IPS DF 6.9 (cell line): ENCODE measurements around the gene CTNNA3.

ENCODE experiments used
- DNase-seq: peaks from one replicate; pipeline ENCODE4 v3.0.0-alpha.2; 2013; ENCODE audit warnings: low read depth, low spot score
- H3K27ac ChIP-seq: one replicate; pipeline ENCODE4 v1.5.1; 2013; ENCODE audit warnings: low read length, control low read depth
- H3K27me3 ChIP-seq: 2 replicates; pipeline ENCODE4 v1.6.1; 2013; ENCODE audit warnings: mild to moderate bottlenecking, low read length; ENCODE audit not compliant: control insufficient read depth, insufficient read depth
- H3K36me3 ChIP-seq: 2 replicates; pipeline ENCODE4 v1.6.1; 2013; ENCODE audit warnings: low read length; ENCODE audit not compliant: control insufficient read depth, insufficient read depth
- H3K4me1 ChIP-seq: 2 replicates; pipeline ENCODE4 v1.6.1; 2013; ENCODE audit warnings: low read length; ENCODE audit not compliant: control insufficient read depth, insufficient read depth
- H3K4me3 ChIP-seq: 2 replicates; pipeline ENCODE4 v1.5.1; 2013; ENCODE audit warnings: mild to moderate bottlenecking, low read length
- H3K9me3 ChIP-seq: 2 replicates; pipeline ENCODE4 v1.6.1; 2013; ENCODE audit warnings: low read length, inconsistent platforms; ENCODE audit not compliant: control insufficient read depth, insufficient read depth
- whole genome bisulfite sequencing: extraction: QIAGEN DNeasy Blood & Tissue Kit; methylation state at CpG from one replicate; pipeline ENCODE4 v1.1.7; 2013; ENCODE audit warnings: mixed read lengths, missing lambda C conversion rate; ENCODE audit not compliant: insufficient read length, insufficient coverage; 5-methylcytosine and 5-hydroxymethylcytosine counted together

The CTNNA3 gene

DNA sequence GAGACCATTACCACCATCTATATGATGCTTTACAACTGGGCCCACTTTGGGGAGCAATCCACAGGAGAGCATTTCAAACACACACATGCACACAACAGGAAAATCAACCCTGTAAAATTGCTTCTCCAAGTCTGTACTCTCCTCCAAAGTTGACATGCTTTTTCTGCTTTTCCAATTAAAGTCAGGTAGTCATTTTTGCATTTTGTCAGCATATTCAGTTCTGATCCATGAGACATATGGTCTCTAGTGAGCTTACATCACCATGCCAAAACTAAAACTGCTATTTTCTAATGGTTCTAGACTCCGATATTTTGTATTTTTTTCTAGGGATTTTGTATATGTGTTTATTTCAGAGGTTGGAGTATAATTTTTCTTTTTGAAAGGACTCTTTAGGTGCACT lies 1143.7 kb downstream of the CTNNA3 start:
- Histone ChIP-seq H3K9me3 (no peaks in the 10 kb centered on the region), H3K27me3 (no peaks in the 10 kb centered on the region), H3K4me3 (no peak overlapping the region), H3K36me3 (no peaks in the 10 kb centered on the region), H3K4me1 (no peaks in the 10 kb centered on the region), H3K27ac (no peak overlapping the region)
- no CpG with 5 or more reads among the region's 1 CpG for WGBS
- DNase-seq: no peak

DNA sequence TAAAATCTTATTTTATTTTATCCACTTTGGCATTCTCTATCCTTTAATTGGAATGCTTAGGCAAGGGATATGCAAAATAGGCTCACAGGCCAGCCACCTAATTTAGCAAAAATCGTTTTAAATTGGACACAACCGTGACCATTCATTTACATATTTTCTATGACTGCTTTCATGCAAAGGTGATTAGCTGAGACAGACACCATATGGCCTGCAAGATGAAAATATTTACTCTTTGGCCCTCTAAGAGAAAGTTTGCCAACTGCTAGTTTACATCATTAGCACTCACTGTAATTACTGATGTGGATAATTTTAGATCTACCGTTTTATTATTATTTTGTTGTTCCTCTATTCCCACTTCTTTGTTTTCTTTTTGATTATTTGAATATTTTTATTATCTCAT lies 1145.6 kb downstream of the CTNNA3 start:
- Histone ChIP-seq H3K27ac (no peak overlapping the region), H3K27me3 (no peaks in the 10 kb centered on the region), H3K4me3 (no peak overlapping the region), H3K4me1 (no peaks in the 10 kb centered on the region), H3K36me3 (no peaks in the 10 kb centered on the region), H3K9me3 (no peaks in the 10 kb centered on the region)
- whole genome bisulfite sequencing: no CpG with 5 or more reads among the region's 3 CpGs
- no peak for DNase-seq

DNA sequence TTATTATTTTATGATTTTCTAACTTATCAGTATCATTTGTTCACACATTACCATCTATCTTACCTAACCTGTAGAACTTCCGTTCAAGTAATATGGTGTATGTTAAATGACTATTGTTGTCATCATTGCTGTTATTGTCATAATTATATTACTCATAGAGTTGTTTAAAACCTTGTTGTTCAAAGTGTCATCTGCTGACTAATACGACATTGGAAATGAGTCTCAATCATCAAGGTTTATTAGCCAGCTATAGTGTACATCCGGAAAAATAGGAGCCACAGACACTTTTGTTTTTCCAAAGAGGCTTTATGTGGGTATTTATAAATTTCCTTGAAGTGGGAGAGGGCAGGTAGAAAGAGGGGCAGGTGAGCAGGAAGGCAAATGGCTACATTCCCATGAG lies 1157.1 kb downstream of the CTNNA3 start:
- no peaks in the 10 kb centered on the region for H3K4me1 ChIP-seq
- no peak for DNase-seq

DNA sequence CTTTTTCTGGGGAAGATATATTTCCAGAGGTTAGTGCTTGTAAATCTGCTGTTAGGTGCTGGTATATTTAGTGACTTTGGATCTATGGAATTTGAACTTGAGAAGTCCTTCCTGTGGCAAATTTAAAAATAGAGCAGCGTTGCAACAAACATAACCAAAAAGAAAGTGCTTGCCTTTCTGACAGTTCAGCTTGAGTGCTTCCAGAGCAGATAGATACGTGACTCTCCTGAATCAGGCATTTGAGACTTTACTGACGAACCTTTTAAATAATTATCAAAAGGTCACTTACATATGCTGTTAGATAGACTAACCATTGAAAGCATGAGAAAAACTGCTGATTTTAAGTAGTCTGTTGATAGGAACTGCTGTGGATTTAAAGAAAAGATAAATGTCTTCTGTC lies 1157.6 kb downstream of the CTNNA3 start:
- H3K27me3 ChIP-seq: no peaks in the 10 kb centered on the region
- DNase-seq: no peak
- no peaks in the 10 kb centered on the region for H3K36me3 ChIP-seq
- no peaks in the 10 kb centered on the region for H3K4me1 ChIP-seq
- H3K9me3 ChIP-seq: no peaks in the 10 kb centered on the region
- H3K27ac ChIP-seq: no peak overlapping the region
- WGBS: no CpG with 5 or more reads among the region's 3 CpGs
- H3K4me3 ChIP-seq: no peak overlapping the region

More for the DNA sequence above, 1157.1 kb downstream of the CTNNA3 start:
- Histone ChIP-seq H3K4me3 (no peak overlapping the region), H3K36me3 (no peaks in the 10 kb centered on the region), H3K27me3 (no peaks in the 10 kb centered on the region), H3K9me3 (no peaks in the 10 kb centered on the region), H3K27ac (no peak overlapping the region)
- WGBS: no CpG with 5 or more reads among the region's 3 CpGs

DNA sequence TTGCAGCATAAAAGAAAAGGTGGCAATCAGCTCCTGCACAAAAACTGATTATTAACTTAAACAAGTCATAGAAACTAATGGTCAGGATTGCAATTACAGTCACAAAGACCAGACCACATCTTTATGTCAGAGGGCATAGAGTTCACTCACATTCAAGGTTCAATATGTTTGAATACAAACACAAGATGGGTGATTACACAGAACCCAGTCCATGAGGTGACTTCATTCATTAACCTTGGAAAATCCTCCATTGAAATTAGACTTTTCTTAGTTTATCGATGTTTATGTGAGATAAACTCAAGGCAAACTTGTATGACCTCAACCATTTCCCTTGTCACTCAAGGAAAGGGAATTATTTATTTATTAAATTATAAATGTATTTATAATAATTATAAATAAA lies 1158.8 kb downstream of the CTNNA3 start:
- H3K27ac ChIP-seq: no peak overlapping the region
- no peak overlapping the region for H3K4me3 ChIP-seq
- no peaks in the 10 kb centered on the region for H3K9me3 ChIP-seq
- no CpG with 5 or more reads among the region's 1 CpG for WGBS
- no peaks in the 10 kb centered on the region for H3K36me3 ChIP-seq
- no peak for DNase-seq
- H3K27me3 ChIP-seq: no peaks in the 10 kb centered on the region
- H3K4me1 ChIP-seq: no peaks in the 10 kb centered on the region

DNA sequence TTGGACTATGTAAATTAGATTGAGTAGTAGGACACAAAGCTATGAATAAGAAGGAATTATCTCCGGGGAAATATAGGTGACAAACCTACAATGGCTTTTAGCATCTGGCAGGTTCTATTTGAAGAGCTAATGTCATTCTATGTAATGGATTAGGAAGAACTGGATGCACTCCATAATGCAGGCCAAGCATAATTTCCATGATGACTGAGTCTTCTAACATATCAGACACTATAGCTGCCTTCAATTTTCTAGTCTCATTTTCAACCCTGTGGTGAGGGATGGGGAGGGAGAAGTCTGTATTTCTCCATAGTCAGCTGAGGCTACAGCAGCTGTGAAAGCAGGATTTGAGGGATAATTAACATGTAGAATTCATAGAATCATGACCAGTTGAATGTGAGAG lies 1160.6 kb downstream of the CTNNA3 start:
- no CpG with 5 or more reads among the region's 1 CpG for WGBS
- Histone ChIP-seq H3K4me3 (no peak overlapping the region), H3K9me3 (no peaks in the 10 kb centered on the region), H3K27ac (no peak overlapping the region), H3K36me3 (no peaks in the 10 kb centered on the region), H3K4me1 (no peaks in the 10 kb centered on the region), H3K27me3 (no peaks in the 10 kb centered on the region)
- DNase-seq: no peak

DNA sequence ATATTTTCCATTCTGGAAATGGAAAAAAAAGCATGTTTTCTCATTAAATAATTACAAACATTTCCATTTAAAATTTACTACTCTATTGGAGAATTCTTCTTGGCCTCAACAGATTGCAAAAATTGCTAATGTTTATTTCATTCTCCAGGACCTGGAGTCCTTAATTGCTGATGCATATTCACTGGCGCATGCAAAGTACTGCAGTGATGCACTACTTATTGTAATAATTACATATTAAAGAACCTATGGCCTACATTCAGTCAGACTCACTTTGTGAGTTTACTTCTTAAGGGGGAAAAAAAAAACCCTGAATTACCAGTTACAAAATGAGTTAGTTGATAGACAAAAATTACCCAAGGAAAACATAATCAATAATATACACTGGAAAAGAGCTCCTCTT lies 1161.1 kb downstream of the CTNNA3 start:
- Histone ChIP-seq H3K9me3 (no peaks in the 10 kb centered on the region), H3K4me1 (no peaks in the 10 kb centered on the region), H3K4me3 (no peak overlapping the region), H3K27ac (no peak overlapping the region), H3K36me3 (no peaks in the 10 kb centered on the region), H3K27me3 (no peaks in the 10 kb centered on the region)
- DNase-seq: no peak
- WGBS: no CpG with 5 or more reads among the region's 1 CpG

DNA sequence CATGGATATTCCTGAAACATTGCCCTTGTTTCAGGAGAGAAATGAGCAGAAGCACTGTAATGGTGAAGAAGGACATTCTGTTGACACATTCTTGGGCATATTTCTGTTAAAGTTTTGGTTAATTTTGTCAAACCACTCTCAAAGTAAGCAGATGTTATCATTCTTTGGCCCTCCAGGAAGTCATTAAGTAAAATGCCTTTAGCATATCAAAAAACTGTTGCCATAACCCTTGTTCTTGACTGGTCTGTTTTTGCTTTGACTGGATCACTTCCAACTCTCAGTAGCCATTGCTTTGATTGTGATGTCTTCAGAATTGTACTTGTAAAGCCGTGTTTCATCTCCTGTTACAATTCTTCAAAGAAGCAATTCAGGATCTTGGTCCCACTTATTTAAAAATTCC lies 1174.5 kb downstream of the CTNNA3 start:
- no CpG with 5 or more reads among the region's 1 CpG for WGBS
- no peaks in the 10 kb centered on the region for H3K9me3 ChIP-seq
- no peaks in the 10 kb centered on the region for H3K27me3 ChIP-seq
- no peaks in the 10 kb centered on the region for H3K4me1 ChIP-seq
- no peaks in the 10 kb centered on the region for H3K36me3 ChIP-seq
- H3K27ac ChIP-seq: no peak overlapping the region
- DNase-seq: no peak
- H3K4me3 ChIP-seq: no peak overlapping the region

DNA sequence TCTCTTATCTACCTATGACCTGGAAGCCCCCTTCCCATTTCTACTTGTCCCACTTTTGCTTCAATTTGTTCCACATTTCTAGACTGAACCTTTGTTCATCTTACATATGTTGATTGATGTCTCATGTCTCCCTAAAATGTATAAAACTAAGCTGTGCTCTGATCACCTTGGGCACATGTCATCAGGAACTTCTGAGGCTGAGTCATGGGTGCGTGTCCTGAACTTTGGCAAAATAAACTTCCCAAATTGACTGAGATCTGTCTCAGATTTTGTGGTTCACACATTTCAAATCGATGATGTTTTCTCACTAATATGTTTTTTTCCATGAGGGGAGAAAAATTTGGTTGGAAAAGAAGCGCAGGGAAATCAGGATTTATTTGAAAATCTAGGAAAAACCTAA lies 1176.4 kb downstream of the CTNNA3 start:
- WGBS: no CpG with 5 or more reads among the region's 3 CpGs
- no peak overlapping the region for H3K4me3 ChIP-seq

DNA sequence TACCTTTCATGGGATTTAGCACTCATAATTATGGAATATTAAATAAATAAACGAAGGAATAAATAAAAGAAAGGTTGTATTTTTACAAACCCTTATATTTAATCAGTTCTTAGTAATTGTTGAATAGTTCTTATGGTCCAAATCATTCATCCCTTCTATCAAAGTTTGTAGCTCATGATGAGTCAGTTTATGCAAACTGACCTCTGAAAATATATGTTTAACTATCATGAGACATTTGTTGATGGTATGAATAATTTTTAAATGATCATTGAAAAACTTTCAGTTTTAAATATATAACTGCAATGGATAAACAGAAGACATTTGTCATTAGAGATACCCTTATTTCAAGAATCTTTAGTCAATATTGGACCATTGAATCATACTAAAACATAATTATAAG lies 1181.3 kb downstream of the CTNNA3 start:
- H3K4me1 ChIP-seq: no peaks in the 10 kb centered on the region
- no CpG with 5 or more reads among the region's 1 CpG for WGBS
- DNase-seq: no peak

More for the DNA sequence above, 1176.4 kb downstream of the CTNNA3 start:
- no peaks in the 10 kb centered on the region for H3K27me3 ChIP-seq
- no peak for DNase-seq
- H3K4me1 ChIP-seq: no peaks in the 10 kb centered on the region
- H3K27ac ChIP-seq: no peak overlapping the region
- H3K36me3 ChIP-seq: no peaks in the 10 kb centered on the region
- H3K9me3 ChIP-seq: no peaks in the 10 kb centered on the region

DNA sequence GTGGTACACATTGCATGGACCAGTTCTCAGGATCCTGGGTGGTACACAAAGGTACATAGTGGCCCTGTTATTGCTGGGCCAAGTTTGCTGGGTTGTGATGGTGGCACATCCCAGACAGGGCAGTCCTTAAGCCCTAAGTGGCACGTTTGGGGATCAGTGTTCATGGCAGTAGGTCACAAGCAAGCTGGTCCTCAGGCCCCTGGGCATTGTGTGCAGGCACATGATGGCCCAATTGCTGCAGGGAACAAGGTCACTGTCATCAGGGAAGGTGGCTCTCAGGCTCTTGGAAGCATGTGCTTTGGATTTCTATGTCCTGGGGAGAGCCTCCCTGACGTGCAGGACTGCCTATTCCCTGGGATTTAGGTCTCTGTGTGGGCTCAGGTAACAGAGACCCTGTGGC lies 1182.5 kb downstream of the CTNNA3 start:
- Histone ChIP-seq H3K27me3 (no peaks in the 10 kb centered on the region), H3K4me3 (no peak overlapping the region), H3K9me3 (no peaks in the 10 kb centered on the region), H3K36me3 (no peaks in the 10 kb centered on the region), H3K27ac (no peak overlapping the region), H3K4me1 (no peaks in the 10 kb centered on the region)
- no peak for DNase-seq
- no CpG with 5 or more reads among the region's 2 CpGs for WGBS

More for the DNA sequence above, 1181.3 kb downstream of the CTNNA3 start:
- H3K36me3 ChIP-seq: no peaks in the 10 kb centered on the region
- no peaks in the 10 kb centered on the region for H3K27me3 ChIP-seq
- no peaks in the 10 kb centered on the region for H3K9me3 ChIP-seq
- H3K27ac ChIP-seq: no peak overlapping the region
- H3K4me3 ChIP-seq: no peak overlapping the region
